NCI-H510A (cell line): ENCODE data around the gene ADGB.
A peak's percentile ranks its signal among the peaks of the same experiment; 100 is the strongest.
"Not testable (repeated sequence)": the region's sequence is repeated elsewhere in the genome, so short reads cannot be mapped to it uniquely, and the experiment has no call there.

Experiments
- DNase-seq: peaks from one replicate; lab custom pipeline; 2025; lab: John Stamatoyannopoulos, UW

Gene ADGB

DNA sequence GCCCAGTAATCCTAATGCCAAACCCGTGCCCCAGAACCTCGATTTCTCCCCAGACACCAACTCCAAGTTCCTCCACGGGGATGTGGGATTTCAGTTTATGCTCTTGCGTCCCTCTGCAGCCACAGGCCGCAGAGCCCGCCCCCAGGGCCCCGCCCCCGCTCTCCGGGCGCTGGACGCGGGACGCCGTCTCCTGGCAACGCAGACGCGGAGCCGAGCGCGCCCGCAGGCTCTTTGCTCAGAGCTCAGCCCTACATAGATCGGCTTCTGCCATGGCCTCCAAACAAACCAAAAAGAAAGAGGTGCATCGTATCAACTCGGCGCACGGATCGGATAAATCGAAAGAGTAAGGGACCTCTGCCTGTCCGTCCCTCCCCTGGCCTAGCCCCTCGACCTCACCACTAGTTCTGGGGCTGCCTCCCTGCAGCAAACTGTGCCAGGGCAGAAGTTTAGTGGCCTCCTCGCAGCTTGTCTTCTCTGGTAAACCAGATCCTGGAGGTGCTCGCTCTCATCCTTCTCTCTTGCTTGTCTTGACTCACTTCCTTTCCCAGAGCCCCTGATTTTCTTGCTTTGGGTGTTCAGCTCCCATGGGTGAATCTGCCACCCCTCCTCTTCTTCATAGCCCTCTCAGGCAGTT, at the start of gene ADGB:
Gene ADGB (plus strand): TSS at position 201 of the 634 bp plus-strand sequence. CDS start 69 bp downstream, at position 270.
- DNase-seq, result peak; percentile 12

DNA sequence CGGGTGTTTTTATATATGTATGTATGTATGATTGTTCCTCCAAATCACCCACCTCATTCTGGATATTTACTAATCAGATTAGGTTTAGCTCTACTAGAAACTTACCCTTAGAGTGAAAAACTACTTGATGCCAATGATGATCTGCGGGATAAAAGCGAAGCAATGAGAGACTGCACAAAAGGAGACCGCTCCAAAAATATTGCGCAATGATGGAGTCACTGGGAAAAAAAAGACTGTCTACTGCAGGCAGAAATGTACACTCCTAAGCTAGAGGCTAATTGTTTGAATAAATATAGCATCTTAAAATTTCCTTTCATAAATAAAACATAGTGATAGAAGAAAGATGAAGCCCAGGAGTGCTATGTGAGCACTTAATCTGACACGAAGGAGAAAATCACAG, 47.9 kb upstream of the ADGB start:
- DNase-seq, result no peak

DNA sequence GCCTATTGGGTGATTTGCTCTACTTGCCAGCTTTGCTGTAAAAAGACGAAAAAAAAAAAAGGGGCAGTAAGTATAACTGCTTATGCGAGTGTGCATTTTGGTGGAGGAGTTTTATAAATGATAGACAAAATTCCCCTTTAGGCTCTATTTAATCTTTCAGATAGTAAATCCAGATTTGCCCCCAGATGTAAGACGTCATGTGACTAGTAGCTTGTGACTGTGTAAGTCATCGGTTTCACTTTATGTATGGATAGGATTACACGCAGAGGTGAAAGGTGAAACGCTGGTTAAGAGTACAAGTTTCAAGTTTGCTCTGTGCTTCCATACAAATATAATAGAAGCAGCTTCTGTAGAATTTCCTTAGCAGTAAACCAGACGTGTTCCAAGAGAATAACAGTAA, 47.2 kb upstream of the ADGB start:
- no peak for DNase-seq

DNA sequence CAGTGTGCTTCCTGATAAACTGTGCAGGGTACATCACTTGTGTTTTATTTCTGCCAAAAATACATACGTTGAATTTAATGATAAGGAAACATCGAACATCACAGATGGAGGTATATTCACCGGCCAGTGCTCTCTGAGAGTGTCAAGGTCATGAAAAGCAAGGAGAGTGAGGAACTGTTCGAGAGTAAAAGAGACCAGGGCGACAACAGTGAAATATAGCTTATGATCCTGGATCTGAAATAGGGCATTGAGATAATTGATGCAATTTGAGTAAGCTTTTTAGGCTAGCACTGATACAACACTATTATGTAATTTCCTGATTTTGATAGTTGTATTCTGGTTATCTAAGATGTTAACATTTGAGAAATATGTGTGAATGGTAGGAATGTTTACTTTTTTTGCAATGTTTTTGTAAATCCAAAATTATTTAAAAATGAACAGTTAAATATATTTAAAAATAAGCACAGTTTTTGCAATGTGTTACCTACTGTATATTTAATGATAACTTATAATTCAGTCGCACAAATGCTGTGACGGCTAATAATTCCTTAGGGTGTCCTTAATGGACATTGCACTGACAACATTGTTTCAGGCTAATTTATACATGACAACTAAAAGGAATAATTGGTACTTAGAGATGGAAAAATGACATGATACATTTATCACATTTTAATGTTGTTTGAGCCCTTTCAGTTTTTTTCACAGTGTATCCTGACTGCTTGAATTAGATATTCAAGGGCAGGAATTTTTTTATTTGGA, 45.2 kb upstream of the ADGB start:
- no peak for DNase-seq

DNA sequence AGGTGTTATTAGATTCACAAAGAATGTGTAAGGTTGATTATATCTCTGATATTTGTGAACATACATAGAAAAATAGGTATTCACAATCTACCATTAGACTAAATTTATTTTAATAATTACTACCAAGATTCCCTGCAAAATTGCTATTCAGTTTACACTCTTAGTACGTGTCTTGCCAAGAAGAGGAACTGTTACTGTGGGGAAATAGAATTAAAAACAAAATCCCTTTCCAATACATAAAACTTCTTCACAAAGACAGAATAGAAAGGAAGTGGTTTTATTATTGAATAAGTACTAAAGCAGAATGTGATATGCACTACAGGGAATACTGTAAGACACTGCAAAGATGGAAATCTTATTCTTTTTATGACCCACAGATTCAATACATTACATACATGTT, 38.2 kb upstream of the ADGB start:
- no peak for DNase-seq

GRCh38 chr6:146566661-146567060, 32.1 kb upstream of the ADGB start:
- not testable (repeated sequence) for DNase-seq

DNA sequence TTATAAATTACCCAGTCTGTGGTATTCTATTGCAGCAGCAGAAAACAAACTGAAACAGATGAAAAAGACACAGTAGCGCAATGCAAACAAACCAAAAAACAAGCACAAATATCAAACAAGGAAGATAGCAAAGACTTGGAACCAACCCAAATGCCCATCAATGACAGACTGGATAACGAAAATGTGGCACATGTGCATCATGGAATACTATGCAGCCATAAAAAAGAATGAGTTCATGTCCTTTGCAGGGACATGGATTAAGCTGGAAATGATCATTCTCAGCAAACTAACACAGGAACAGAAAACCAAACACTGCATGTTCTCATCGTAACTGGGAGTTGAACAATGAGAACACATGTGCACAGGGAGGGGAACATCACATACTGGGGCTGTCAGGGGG, 30.2 kb upstream of the ADGB start:
- DNase-seq, result not testable (repeated sequence)

GRCh38 chr6:146574211-146574610, 24.6 kb upstream of the ADGB start:
- no peak for DNase-seq

GRCh38 chr6:146578054-146578453, 20.7 kb upstream of the ADGB start:
- no peak for DNase-seq

GRCh38 chr6:146581968-146582367, 16.8 kb upstream of the ADGB start:
- no peak for DNase-seq

- DNase-seq, result no peak
Measured at GRCh38 chr6:146582857-146583256, 15.9 kb upstream of the ADGB start.

DNA sequence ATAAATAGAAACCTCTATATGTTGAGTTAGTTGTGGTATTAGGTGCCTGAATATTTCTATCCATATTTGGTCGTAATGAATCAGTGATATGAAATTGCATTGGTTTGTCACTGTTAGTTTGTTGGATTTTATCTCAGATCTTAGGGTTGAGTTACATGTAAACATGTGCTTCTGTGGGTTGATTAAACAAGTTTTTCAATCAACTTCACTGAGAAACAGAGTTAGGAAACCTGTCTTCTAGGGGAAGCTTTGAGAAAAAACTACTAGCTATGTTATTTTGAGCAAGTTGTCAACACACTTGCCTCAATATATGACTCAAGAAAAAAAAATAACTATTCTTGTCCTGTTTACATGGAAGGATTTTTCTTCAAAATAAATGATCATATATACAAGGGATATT, 14.8 kb upstream of the ADGB start:
- DNase-seq, result no peak

- no peak for DNase-seq
Measured at GRCh38 chr6:146587459-146587858, 11.3 kb upstream of the ADGB start.

DNA sequence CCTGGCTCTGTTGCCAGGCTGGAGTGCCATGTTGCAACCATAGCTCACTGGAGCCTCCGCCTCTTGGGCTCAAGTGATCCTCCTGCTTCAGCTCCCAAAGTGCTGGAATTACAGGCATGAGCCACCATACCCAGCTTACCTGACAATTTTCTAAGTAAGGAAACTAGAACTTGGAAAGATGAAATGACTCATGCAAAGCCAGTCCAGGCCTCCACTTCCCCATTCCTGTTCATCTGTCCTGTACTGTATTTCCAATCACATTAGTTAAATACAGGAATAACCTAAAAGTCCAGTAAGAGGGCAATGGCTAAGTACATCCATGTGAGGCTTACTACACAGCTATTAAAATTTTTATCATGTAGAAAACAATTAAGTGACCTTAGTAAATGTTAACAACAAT, 8.3 kb upstream of the ADGB start:
- DNase-seq, result no peak

GRCh38 chr6:146592451-146592850, 6.3 kb upstream of the ADGB start:
- no peak for DNase-seq

DNA sequence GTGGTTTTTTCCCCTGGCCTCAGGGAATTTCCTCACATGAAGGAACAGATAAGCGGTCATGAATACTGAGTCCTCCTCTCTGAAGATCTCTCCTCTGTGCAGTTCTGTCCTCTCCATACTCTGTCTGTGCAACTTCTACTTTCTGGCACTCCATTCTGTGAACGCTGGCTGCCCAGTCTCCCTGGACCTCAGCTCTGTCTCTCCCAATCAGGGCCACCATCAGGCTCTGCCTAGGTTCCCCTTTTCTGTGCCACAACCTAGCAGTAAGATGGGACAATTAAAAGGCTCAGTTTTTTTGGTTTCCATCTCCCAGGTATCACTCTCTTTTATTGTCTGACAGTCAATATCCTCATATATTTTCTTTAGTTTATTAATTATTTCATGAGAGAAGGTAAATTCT, 4.8 kb upstream of the ADGB start:
- DNase-seq, result no peak

GRCh38 chr6:146594495-146594894, 4.3 kb upstream of the ADGB start:
- DNase-seq, result no peak

DNA sequence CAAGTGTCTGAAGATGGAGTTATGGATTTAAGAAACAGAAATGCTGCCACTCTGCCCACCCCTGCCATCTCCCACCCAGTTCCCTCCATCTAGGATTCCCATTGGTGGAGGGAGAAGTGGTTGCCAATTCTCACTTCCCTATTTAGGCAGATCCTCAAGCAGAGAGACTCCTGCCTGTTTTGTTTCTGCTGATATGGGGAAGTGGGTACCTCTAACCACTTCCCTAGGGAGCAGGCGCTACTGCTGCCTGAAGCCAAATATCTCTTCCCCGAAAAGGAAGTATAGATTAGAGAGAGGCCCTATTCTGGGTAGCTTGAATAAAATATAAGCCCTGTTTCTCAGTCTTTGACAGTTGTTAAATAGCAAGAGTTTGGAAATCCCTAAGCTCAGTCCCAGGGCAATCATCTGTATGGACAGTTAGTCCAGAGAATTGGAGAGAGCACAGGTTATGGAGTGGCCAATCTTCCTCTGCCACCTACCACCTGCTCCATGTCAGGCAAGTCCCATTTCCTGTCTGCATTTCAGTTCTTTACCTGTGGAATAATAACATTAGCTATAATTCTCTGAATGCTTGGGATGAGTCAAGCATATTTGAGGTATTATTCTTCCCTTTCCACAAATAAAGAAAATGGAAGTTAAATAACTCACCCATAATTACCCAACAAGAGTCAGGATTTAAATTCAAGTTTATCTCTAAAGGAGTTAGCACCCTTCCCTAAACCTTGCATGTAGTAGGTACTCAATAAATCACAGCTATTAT, 2.6 kb upstream of the ADGB start:
- no peak for DNase-seq

GRCh38 chr6:146601352-146601751, 2.6 kb downstream of the ADGB start:
- DNase-seq, result no peak

- no peak for DNase-seq
Measured at GRCh38 chr6:146602526-146602925, 3.8 kb downstream of the ADGB start.

GRCh38 chr6:146613947-146614346, 15.2 kb downstream of the ADGB start:
- DNase-seq, result no peak

- DNase-seq, result no peak
Measured at GRCh38 chr6:146620655-146621054, 21.9 kb downstream of the ADGB start.

- no peak for DNase-seq
Measured at GRCh38 chr6:146628350-146628749, 29.6 kb downstream of the ADGB start.
